CD14-positive monocyte (primary cell): ENCODE data around the gene OR2V2. TPM values are rescaled to one million over a fixed set of nuclear protein-coding genes. Genes with fewer than 3 reads are reported as not detected.

ENCODE experiments used
- DNase-seq, 3 donors: peaks; one replicate each; pipeline ENCODE4 v3.0.0-alpha.2; 2011 to 2022
- H2AFZ ChIP-seq: 2 replicates; pipeline ENCODE4 v1.6.0; 2012; ENCODE audit warnings: mild to moderate bottlenecking, low read depth, low read length, inconsistent platforms; ENCODE audit not compliant: insufficient read depth, poor library complexity, severe bottlenecking
- H3K27ac ChIP-seq, 2 donors: 1 replicate in 1 of 2; 2 replicates in 1 of 2; pipeline ENCODE4 v1.5.1; 2012 to 2013; ENCODE audit warnings: low read length in 2 of 2, control low read depth in 1 of 2, inconsistent platforms in 1 of 2, low read depth in 1 of 2, mild to moderate bottlenecking in 1 of 2
- H3K27me3 ChIP-seq, 2 donors: one replicate each; pipeline versions ENCODE4 v1.6.0 to v1.6.1; 2011 to 2013; ENCODE audit warnings: low read length in 2 of 2; ENCODE audit not compliant: control insufficient read depth in 2 of 2, insufficient read depth in 2 of 2
- H3K36me3 ChIP-seq, 2 donors: replicated peaks in 1 of 2; 1 replicate in 1 of 2; 2 replicates in 1 of 2; pipeline versions ENCODE4 v1.5.1 to v1.6.1; 2012 to 2013; ENCODE audit warnings: low read length in 2 of 2, control low read depth in 1 of 2, inconsistent platforms in 1 of 2, mild to moderate bottlenecking in 1 of 2; ENCODE audit not compliant: insufficient read depth in 2 of 2, control insufficient read depth in 1 of 2
- H3K4me1 ChIP-seq, 2 donors: 1 replicate in 1 of 2; 2 replicates in 1 of 2; pipeline versions ENCODE4 v1.5.1 to v1.6.1; 2012 to 2013; ENCODE audit warnings: low read length in 2 of 2, control low read depth in 1 of 2, inconsistent platforms in 1 of 2, mild to moderate bottlenecking in 1 of 2, moderate library complexity in 1 of 2; ENCODE audit not compliant: insufficient read depth in 2 of 2, control insufficient read depth in 1 of 2
- H3K4me2 ChIP-seq: replicated peaks from 2 replicates; pipeline ENCODE3; 2012; ENCODE audit warnings: low read length, moderate library complexity, mild to moderate bottlenecking; ENCODE audit not compliant: poor library complexity, severe bottlenecking; ENCODE audit errors: extremely low read depth
- H3K4me3 ChIP-seq, 3 experiments: fragments of 200-600 bp in 1 of 3; sonication (generic) in 1 of 3; replicated peaks in 1 of 3; 1 replicate in 2 of 3; 2 replicates in 1 of 3; pipeline ENCODE4 v1.5.1; 2011 to 2013; ENCODE audit warnings: low read length in 3 of 3, mild to moderate bottlenecking in 3 of 3, control low read depth in 2 of 3, low read depth in 2 of 3, inconsistent platforms in 1 of 3, moderate library complexity in 1 of 3
- H3K79me2 ChIP-seq: 2 replicates; pipeline ENCODE4 v1.6.0; 2012; ENCODE audit warnings: mild to moderate bottlenecking, control low read depth, inconsistent platforms, low read length, moderate library complexity; ENCODE audit not compliant: insufficient read depth
- H3K9ac ChIP-seq: 2 replicates; pipeline ENCODE4 v1.6.0; 2017; ENCODE audit warnings: low read length, mild to moderate bottlenecking; ENCODE audit not compliant: insufficient read depth, poor library complexity, severe bottlenecking
- H3K9me3 ChIP-seq, 2 donors: replicated peaks in 1 of 2; 1 replicate in 1 of 2; 2 replicates in 1 of 2; pipeline versions ENCODE4 v1.5.1 to v1.6.1; 2012 to 2013; ENCODE audit warnings: low read length in 2 of 2, control low read depth in 1 of 2; ENCODE audit not compliant: control insufficient read depth in 1 of 2, insufficient read depth in 1 of 2
- H4K20me1 ChIP-seq: 2 replicates; pipeline ENCODE4 v1.6.0; 2012; ENCODE audit warnings: mild to moderate bottlenecking, low read length, control low read depth, moderate library complexity; ENCODE audit not compliant: insufficient read depth
- H3K27ac Mint-ChIP-seq, 7 donors: one replicate each; pipeline ENCODE4 v1.8.0; 2020; ENCODE audit warnings: mild to moderate bottlenecking in 7 of 7, mixed read lengths in 7 of 7, moderate library complexity in 6 of 7, inconsistent platforms in 2 of 7
- H3K27me3 Mint-ChIP-seq, 3 donors: one replicate each; pipeline ENCODE4 v1.8.0; 2021 to 2022; ENCODE audit warnings: low read depth in 3 of 3, mild to moderate bottlenecking in 3 of 3, mixed read lengths in 3 of 3, moderate library complexity in 3 of 3, inconsistent platforms in 1 of 3
- H3K36me3 Mint-ChIP-seq, 2 donors: one replicate each; pipeline ENCODE4 v1.8.0; 2020; ENCODE audit warnings: mixed read lengths in 2 of 2, inconsistent platforms in 1 of 2, mild to moderate bottlenecking in 1 of 2
- H3K4me1 Mint-ChIP-seq: one replicate; pipeline ENCODE4 v1.8.0; 2020; ENCODE audit warnings: mild to moderate bottlenecking, mixed read lengths
- H3K4me3 Mint-ChIP-seq, 2 donors: one replicate each; pipeline ENCODE4 v1.8.0; 2020; ENCODE audit warnings: mild to moderate bottlenecking in 2 of 2, mixed read lengths in 2 of 2, moderate library complexity in 1 of 2
- H3K9me3 Mint-ChIP-seq, 7 donors: one replicate each; pipeline ENCODE4 v1.8.0; 2020 to 2022; ENCODE audit warnings: mixed read lengths in 7 of 7, mild to moderate bottlenecking in 6 of 7, moderate library complexity in 6 of 7, inconsistent platforms in 2 of 7
- CTCF ChIP-seq: fragments of 200-600 bp; IDR thresholded peaks from one replicate; pipeline ENCODE4 v1.8.0; 2022; ENCODE audit warnings: antibody characterized with exemption, mild to moderate bottlenecking
- WGBS: methylation state at CpG from one replicate; pipeline ENCODE4 v1.1.5; 2013; ENCODE audit warnings: missing lambda C conversion rate; ENCODE audit not compliant: insufficient coverage; 5-methylcytosine and 5-hydroxymethylcytosine counted together
- intact Hi-C, 2 donors: fragments of 100-400 bp; cut with micrococcal nuclease; formaldehyde crosslinking; loops; one replicate each; pipeline versions ENCODE4 v1.15.0 to v1.15.1; 2023
- polyA plus RNA-seq, 3 donors: library from polyadenylated mRNA; depleted of rRNA in 1 of 3; unstranded in 2 of 3; stranded (reverse) in 1 of 3; fragments of 300-500 nt in 2 of 3; fragments of >200 nt in 1 of 3; fragmentation: Illumina TruSeq in 2 of 3; gene quantifications; 1 replicate in 2 of 3; 2 replicates in 1 of 3; pipeline ENCODE4 v1.2.3, GENCODE V29; 2012 to 2021

OR2V2 gene
- polyA plus RNA-seq, 3 donors, result not detected

- TF ChIP-seq CTCF, result no peak
These were observed 38.7 kb upstream of the OR2V2 start for GRCh38 chr5:181108578-181109165.

GRCh38 chr5:181109489-181110013 lies 37.8 kb upstream of the OR2V2 start:
- Histone ChIP-seq H3K9me3 (peaks cover 5 to 8% of the 10 kb centered on the region in 2 donors), H3K79me2 (no peaks in the 10 kb centered on the region), H3K36me3 (no peaks in the 10 kb centered on the region), H3K4me1 (no peaks in the 10 kb centered on the region), H4K20me1 (no peaks in the 10 kb centered on the region), H3K4me3 (no peak overlapping the region), H2AFZ (no peak overlapping the region), H3K4me2 (no peak overlapping the region), H3K27ac (no peak overlapping the region), H3K9ac (no peak overlapping the region), H3K27me3 (peaks cover 0 to 33% of the 10 kb centered on the region in 2 donors)
- Mint-ChIP-seq H3K4me1 (peaks cover 5% of the 10 kb centered on the region), H3K27me3 (peaks cover 38 to 67% (median 44%) of the 10 kb centered on the region in 3 donors), H3K4me3 (peak overlapping the region in 1 of 2 donors; percentile 9), H3K27ac (peak overlapping the region in 1 of 7 donors; percentile 25), H3K9me3 (peaks cover 0 to 8% (median 6%) of the 10 kb centered on the region in 7 donors), H3K36me3 (no peaks in the 10 kb centered on the region)
- no peak for TF ChIP-seq CTCF
- intact Hi-C loops, result no loop called here
- DNase-seq, result no peak
- WGBS, result 62% methylated on average over 7 of the region's 11 CpGs

More at GRCh38 chr5:181108578-181109165, 38.7 kb upstream of the OR2V2 start:
- Histone ChIP-seq H3K9me3 (no peaks in the 10 kb centered on the region), H3K27ac (no peak overlapping the region), H3K79me2 (no peaks in the 10 kb centered on the region), H3K4me2 (no peak overlapping the region), H3K4me1 (no peaks in the 10 kb centered on the region), H3K9ac (no peak overlapping the region), H3K4me3 (no peak overlapping the region), H4K20me1 (no peaks in the 10 kb centered on the region), H2AFZ (no peak overlapping the region), H3K27me3 (peaks cover 2 to 29% of the 10 kb centered on the region in 2 donors), H3K36me3 (no peaks in the 10 kb centered on the region)
- WGBS, result 78% methylated on average over 9 of the region's 14 CpGs
- H3K27ac Mint-ChIP-seq, result no peak overlapping the region
- peaks cover 10% of the 10 kb centered on the region for H3K4me1 Mint-ChIP-seq
- H3K9me3 Mint-ChIP-seq, result peaks cover 0 to 12% (median 2%) of the 10 kb centered on the region in 7 donors
- no peak for DNase-seq
- no peak overlapping the region for H3K4me3 Mint-ChIP-seq
- H3K36me3 Mint-ChIP-seq, result peaks cover 0 to 1% of the 10 kb centered on the region in 2 donors
- peaks cover 35 to 68% (median 45%) of the 10 kb centered on the region in 3 donors for H3K27me3 Mint-ChIP-seq
- intact Hi-C loops, result no loop called here
